ENCODE measurements around the gene CDK16. TPM values are rescaled to one million over a fixed set of nuclear protein-coding genes. Genes with fewer than 3 reads are reported as not detected.

Gene CDK16
- total and polyA plus RNA-seq, 2 donors (not counting 1 experiment from before 2014, with no cell fraction given): 57.6 to 104 TPM

DNA sequence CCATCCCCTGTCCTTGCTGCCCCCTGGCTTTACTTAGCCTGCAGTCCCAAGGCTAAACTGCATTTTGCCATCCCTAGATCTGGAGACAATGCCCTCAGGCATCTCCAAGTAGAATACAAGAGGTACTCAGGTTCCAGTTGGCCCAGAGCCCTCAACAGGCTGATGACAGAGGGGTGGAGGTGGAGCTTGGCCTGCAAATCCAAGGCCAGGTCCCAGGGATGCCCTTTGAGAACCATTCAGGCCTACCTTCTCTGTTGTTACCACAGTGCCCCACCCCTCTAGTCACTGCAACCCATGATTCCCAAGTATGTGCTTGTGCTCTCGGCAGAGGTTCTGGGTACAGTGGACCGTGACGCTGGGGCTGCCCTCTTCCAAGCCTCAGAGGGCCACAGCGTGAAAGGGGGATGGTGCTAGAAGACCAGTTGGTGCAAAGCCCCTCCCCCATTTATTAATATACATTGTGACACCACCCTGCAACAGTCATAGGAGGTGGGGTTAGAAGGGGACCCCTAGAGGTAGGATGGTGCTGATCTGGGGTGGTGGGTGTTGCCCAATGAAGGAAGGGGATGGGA lies 31.3 kb upstream of the CDK16 start:
- Histone ChIP-seq H3K9me3 (ENCODE audit: control insufficient read depth, insufficient read depth, low read depth, low read length) (no peaks in the 10 kb centered on the region), H3K4me3 (replicated peaks in 1 of 4; ENCODE audit: control extremely low read depth in 1 of 4, insufficient read depth in 1 of 4, low read depth in 3 of 4, low read length in 4 of 4) (no peak overlapping the region), H3K36me3 (ENCODE audit: control insufficient read depth, insufficient read depth, low read length) (peaks cover 14% of the 10 kb centered on the region), H3K27me3 (ENCODE audit: control insufficient read depth, insufficient read depth, low read length) (no peaks in the 10 kb centered on the region), H4K20me1 (ENCODE audit: control insufficient read depth, extremely low read depth, insufficient read depth, low read length) (no peaks in the 10 kb centered on the region), H3K4me1 (ENCODE audit: control insufficient read depth, extremely low read depth, insufficient read depth, low read length) (no peaks in the 10 kb centered on the region), H2AFZ (ENCODE audit: low read length) (no peak overlapping the region), H3K9ac (ENCODE audit: insufficient read depth, low read length) (no peak overlapping the region), H3K4me2 (ENCODE audit: extremely low read depth, insufficient read depth, low read length) (no peak overlapping the region), H3K27ac (ENCODE audit: insufficient read depth, low read length) (no peak overlapping the region), H3K79me2 (ENCODE audit: control insufficient read depth, insufficient read depth, low read length) (no peaks in the 10 kb centered on the region)
- no peak for TF ChIP-seq EZH2 (IDR thresholded peaks at IDR 0.05; ENCODE audit: low read length, missing control alignments)
- TF ChIP-seq, protein P1, sequence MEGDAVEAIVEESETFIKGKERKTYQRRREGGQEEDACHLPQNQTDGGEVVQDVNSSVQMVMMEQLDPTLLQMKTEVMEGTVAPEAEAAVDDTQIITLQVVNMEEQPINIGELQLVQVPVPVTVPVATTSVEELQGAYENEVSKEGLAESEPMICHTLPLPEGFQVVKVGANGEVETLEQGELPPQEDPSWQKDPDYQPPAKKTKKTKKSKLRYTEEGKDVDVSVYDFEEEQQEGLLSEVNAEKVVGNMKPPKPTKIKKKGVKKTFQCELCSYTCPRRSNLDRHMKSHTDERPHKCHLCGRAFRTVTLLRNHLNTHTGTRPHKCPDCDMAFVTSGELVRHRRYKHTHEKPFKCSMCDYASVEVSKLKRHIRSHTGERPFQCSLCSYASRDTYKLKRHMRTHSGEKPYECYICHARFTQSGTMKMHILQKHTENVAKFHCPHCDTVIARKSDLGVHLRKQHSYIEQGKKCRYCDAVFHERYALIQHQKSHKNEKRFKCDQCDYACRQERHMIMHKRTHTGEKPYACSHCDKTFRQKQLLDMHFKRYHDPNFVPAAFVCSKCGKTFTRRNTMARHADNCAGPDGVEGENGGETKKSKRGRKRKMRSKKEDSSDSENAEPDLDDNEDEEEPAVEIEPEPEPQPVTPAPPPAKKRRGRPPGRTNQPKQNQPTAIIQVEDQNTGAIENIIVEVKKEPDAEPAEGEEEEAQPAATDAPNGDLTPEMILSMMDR (conservative IDR thresholded peaks at IDR 0.05 in 1 of 2, IDR thresholded peaks at IDR 0.05 in 1 of 2; ENCODE audit: low read depth in 1 of 2, low read length in 2 of 2): no peak
- DNase-seq (ENCODE audit: low read depth in 2 of 2): no peak

DNA sequence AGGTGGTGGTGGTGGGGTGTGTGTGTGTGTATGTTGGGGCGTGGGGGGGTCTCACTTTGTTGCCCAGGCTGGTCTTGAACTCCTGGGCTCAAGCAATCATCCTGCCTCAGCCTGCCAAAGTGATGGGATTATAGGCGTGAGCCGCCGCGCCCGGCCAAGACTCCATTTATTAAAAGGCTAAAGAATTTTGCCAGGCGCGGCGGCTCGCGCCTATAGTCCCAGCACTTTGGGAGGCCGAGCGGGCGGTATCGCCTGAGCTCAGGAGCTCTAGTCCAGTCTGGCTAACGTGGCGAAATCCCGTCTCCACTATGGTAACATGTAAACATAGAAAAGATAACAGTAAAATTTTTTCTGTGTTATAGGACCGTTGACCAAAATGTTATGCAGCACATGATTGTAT lies 28.6 kb upstream of the CDK16 start:
- H3K79me2 ChIP-seq (ENCODE audit: control insufficient read depth, insufficient read depth, low read length): peaks cover 12% of the 10 kb centered on the region
- peaks cover 3% of the 10 kb centered on the region for H3K4me1 ChIP-seq (ENCODE audit: control insufficient read depth, extremely low read depth, insufficient read depth, low read length)
- TF ChIP-seq, protein P1 (conservative IDR thresholded peaks at IDR 0.05 in 1 of 2, IDR thresholded peaks at IDR 0.05 in 1 of 2; ENCODE audit: low read depth in 1 of 2, low read length in 2 of 2): no peak
- TF ChIP-seq EZH2 (IDR thresholded peaks at IDR 0.05; ENCODE audit: low read length, missing control alignments): no peak
- H3K36me3 ChIP-seq (ENCODE audit: control insufficient read depth, insufficient read depth, low read length): peaks cover 9% of the 10 kb centered on the region
- no peaks in the 10 kb centered on the region for H3K9me3 ChIP-seq (ENCODE audit: control insufficient read depth, insufficient read depth, low read depth, low read length)
- DNase-seq (ENCODE audit: low read depth in 2 of 2): no peak
- no peak overlapping the region for H3K9ac ChIP-seq (ENCODE audit: insufficient read depth, low read length)
- H3K4me2 ChIP-seq (ENCODE audit: extremely low read depth, insufficient read depth, low read length): no peak overlapping the region
- H4K20me1 ChIP-seq (ENCODE audit: control insufficient read depth, extremely low read depth, insufficient read depth, low read length): no peaks in the 10 kb centered on the region
- no peak overlapping the region for H2AFZ ChIP-seq (ENCODE audit: low read length)
- no peak overlapping the region for H3K27ac ChIP-seq (ENCODE audit: insufficient read depth, low read length)
- H3K27me3 ChIP-seq (ENCODE audit: control insufficient read depth, insufficient read depth, low read length): no peaks in the 10 kb centered on the region
- no peak overlapping the region for H3K4me3 ChIP-seq (replicated peaks in 1 of 4; ENCODE audit: control extremely low read depth in 1 of 4, insufficient read depth in 1 of 4, low read depth in 3 of 4, low read length in 4 of 4)

DNA sequence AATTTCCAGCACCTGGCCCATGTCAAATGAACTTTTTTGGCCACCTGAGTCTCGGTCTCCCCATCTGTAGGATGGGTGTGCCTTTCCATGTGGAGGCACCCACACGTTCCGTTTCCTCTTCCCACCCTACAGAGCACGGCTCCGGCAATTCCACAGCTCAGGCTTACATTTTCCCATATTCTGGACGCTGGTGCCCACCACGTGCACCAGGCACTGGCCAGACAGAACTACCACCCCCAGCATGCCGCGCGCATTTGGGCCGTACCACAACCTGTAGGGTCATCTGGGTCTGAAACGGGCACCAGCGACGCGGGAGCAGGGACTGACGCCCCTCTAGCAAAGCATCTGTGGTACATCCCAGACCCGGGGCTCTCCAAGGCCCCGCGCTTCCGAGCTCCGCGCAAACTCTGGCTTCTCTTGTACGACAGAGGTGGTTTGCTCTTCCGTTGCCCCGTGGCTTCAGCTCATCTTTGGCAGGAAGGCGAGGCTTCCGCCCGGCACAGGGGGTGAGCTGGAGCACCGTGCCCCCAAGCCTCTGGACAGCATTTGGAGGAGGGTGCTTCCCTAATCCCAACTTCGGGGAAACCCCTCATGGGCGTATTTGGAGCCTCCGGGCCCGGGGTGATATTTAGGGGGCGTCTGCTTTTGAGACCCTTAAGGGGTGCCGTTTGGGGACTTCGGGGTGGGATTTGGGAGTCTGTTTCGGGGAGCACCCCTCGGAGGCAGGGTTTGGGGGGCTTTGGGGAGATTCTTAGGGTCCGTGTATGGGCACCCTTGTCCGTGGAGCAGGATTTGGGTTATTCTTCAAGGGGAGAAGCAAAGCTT lies 27.8 kb upstream of the CDK16 start:
- TF ChIP-seq EZH2 (IDR thresholded peaks at IDR 0.05; ENCODE audit: low read length, missing control alignments): no peak
- TF ChIP-seq, protein P1 (conservative IDR thresholded peaks at IDR 0.05 in 1 of 2, IDR thresholded peaks at IDR 0.05 in 1 of 2; ENCODE audit: low read depth in 1 of 2, low read length in 2 of 2): no peak
- Histone ChIP-seq H3K27ac (ENCODE audit: insufficient read depth, low read length) (peak overlapping the region; percentile 43), H3K36me3 (ENCODE audit: control insufficient read depth, insufficient read depth, low read length) (peaks cover 8% of the 10 kb centered on the region), H3K4me3 (replicated peaks in 1 of 4; ENCODE audit: control extremely low read depth in 1 of 4, insufficient read depth in 1 of 4, low read depth in 3 of 4, low read length in 4 of 4) (peak overlapping the region; percentile 46 to 70 (median 64)), H4K20me1 (ENCODE audit: control insufficient read depth, extremely low read depth, insufficient read depth, low read length) (no peaks in the 10 kb centered on the region), H2AFZ (ENCODE audit: low read length) (peak overlapping the region; percentile 20), H3K4me1 (ENCODE audit: control insufficient read depth, extremely low read depth, insufficient read depth, low read length) (peaks cover 5% of the 10 kb centered on the region), H3K27me3 (ENCODE audit: control insufficient read depth, insufficient read depth, low read length) (no peaks in the 10 kb centered on the region), H3K4me2 (ENCODE audit: extremely low read depth, insufficient read depth, low read length) (peak overlapping the region; percentile 69), H3K9me3 (ENCODE audit: control insufficient read depth, insufficient read depth, low read depth, low read length) (no peaks in the 10 kb centered on the region), H3K9ac (ENCODE audit: insufficient read depth, low read length) (peak overlapping the region; percentile 13), H3K79me2 (ENCODE audit: control insufficient read depth, insufficient read depth, low read length) (peaks cover 19% of the 10 kb centered on the region)
- DNase-seq (ENCODE audit: low read depth in 2 of 2): peak; percentile 92 to 94
